ENCODE data around the gene SRL.
"Not testable (repeated sequence)": the region's sequence is repeated elsewhere in the genome, so short reads cannot be mapped to it uniquely, and the experiment has no call there.

SRL gene

DNA sequence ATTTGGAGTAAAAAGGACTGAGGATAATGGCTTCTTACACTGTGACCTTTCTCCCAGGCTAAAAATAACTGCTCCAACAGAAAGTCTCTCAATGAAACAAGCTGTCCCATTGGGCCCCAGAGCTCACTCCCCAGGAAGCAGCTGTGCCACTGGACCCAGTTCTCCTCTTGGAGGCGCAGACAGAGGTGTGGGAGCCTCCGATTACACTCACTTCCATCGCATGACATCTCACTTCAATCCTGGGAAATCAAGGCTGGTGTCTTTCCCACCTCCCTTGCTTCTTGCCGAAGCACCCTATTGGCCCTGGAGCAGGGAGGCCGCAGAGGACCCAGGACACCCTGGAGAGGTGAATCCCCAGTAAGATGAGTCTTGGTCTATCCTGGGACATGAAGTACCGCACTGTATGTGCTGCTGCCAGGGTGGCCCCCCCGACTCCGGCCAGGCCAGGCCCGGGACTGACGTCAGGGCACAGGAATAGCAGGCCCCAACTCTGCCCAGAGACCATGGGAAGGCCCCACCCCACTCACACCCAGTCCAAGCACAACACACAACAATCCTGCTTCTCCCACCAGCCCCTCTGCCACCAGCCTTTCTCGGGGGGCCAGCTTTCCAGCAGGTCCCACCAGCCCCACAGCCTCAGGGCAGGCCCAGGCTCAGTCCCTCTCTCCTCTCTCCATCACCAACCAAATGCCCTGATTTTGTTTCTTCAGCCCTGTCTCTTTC, 29.5 kb downstream of the SRL start:
- Histone ChIP-seq H3K4me1 (ENCODE audit: control insufficient read depth, insufficient read depth, low read length) (peaks cover 2% of the 10 kb centered on the region), H3K27ac (ENCODE audit: low read length) (no peak overlapping the region), H3K27me3 (ENCODE audit: control insufficient read depth in 1 of 2, insufficient read depth in 2 of 2, low read length in 2 of 2) (no peaks in the 10 kb centered on the region), H3K9ac (ENCODE audit: low read length in 2 of 2) (no peak overlapping the region), H3K36me3 (ENCODE audit: control insufficient read depth in 2 of 2, insufficient read depth in 2 of 2, low read length in 2 of 2) (no peaks in the 10 kb centered on the region), H3K4me3 (ENCODE audit: low read length in 2 of 2) (no peak overlapping the region), H3K9me3 (ENCODE audit: control insufficient read depth in 2 of 2, low read length in 2 of 2) (no peaks in the 10 kb centered on the region)

DNA sequence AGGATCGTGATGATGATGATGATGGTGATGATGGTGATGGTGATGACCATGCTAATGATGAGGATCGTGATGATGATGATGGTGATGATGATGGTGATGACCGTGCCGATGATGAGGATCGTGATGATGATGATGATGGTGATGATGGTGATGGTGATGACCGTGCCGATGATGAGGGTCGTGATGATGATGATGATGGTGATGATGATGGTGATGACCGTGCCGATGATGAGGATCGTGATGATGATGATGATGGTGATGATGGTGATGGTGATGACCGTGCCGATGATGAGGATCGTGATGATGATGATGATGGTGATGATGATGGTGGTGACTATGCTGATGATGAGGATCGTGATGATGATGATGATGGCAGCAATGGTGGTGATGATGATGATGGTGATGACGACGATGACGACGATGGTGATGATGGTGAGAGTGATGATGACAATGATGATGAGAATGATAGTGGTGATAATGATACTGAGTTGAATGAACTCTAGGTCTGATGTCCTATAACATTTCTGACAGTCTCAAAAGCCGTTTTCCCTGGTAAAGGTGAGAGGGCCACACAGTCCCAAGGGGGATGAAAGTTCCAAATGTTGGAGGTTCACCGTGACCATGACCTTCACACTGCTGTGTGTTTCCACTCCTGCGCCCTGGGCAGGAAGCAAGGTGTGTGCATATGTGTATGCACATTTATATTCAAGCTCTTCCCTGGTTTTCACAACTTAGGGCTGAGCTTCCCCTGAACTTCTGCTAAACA, 30.3 kb downstream of the SRL start:
- H3K36me3 ChIP-seq (ENCODE audit: control insufficient read depth in 2 of 2, insufficient read depth in 2 of 2, low read length in 2 of 2); H3K4me1 ChIP-seq (ENCODE audit: control insufficient read depth, insufficient read depth, low read length); H3K9ac ChIP-seq (ENCODE audit: low read length in 2 of 2); H3K4me3 ChIP-seq (ENCODE audit: low read length in 2 of 2); H3K27ac ChIP-seq (ENCODE audit: low read length); H3K9me3 ChIP-seq (ENCODE audit: control insufficient read depth in 2 of 2, low read length in 2 of 2); H3K27me3 ChIP-seq (ENCODE audit: control insufficient read depth in 1 of 2, insufficient read depth in 2 of 2, low read length in 2 of 2): not testable (repeated sequence)

DNA sequence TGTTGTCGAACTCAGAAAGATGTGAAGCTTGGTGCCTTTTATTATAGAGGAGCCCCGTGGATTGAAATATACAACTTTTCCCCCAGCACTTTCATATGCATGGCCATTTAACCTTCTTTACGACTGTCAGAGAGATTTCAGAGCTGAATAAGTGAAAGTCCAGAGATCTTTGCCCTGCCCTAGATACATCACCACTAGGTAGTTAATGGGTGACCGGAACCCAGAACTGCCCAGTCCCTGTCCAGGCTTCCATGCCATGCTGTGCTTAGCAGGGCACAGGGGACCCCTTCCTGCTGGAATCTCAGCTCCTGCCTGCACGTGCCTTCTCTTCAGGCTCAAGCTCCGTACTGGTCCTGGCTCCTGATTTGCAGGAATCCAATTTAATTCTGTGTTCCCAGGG, 32.2 kb downstream of the SRL start:
- Histone ChIP-seq H3K9ac (ENCODE audit: low read length in 2 of 2) (no peak overlapping the region), H3K36me3 (ENCODE audit: control insufficient read depth in 2 of 2, insufficient read depth in 2 of 2, low read length in 2 of 2) (no peaks in the 10 kb centered on the region), H3K4me1 (ENCODE audit: control insufficient read depth, insufficient read depth, low read length) (no peaks in the 10 kb centered on the region), H3K9me3 (ENCODE audit: control insufficient read depth in 2 of 2, low read length in 2 of 2) (no peaks in the 10 kb centered on the region), H3K27ac (ENCODE audit: low read length) (no peak overlapping the region), H3K4me3 (ENCODE audit: low read length in 2 of 2) (no peak overlapping the region), H3K27me3 (ENCODE audit: control insufficient read depth in 1 of 2, insufficient read depth in 2 of 2, low read length in 2 of 2) (no peaks in the 10 kb centered on the region)

DNA sequence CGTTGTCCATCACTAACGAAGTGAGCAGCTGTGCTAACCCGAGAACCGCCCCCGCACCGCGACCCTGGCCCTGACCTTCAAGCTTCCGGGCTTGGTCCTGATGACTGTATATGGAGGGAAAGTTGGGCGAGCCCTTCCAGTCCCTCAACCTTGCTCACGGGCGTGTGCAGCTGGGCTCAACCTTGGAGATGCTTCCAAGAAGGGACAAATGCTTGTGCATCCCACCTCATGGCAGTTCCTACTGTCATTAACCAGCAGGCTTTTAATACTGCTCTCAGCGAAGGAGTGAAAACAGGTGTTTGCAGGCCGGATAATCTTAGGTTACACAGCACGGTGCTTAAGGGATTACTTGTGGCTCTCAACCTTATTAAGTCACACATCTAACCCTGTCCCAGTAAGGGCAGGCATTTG, 33.5 kb downstream of the SRL start:
- H3K9me3 ChIP-seq (ENCODE audit: control insufficient read depth in 2 of 2, low read length in 2 of 2): no peaks in the 10 kb centered on the region
- no peak overlapping the region for H3K4me3 ChIP-seq (ENCODE audit: low read length in 2 of 2)
- no peak overlapping the region for H3K27ac ChIP-seq (ENCODE audit: low read length)
- H3K4me1 ChIP-seq (ENCODE audit: control insufficient read depth, insufficient read depth, low read length): no peaks in the 10 kb centered on the region
- no peaks in the 10 kb centered on the region for H3K36me3 ChIP-seq (ENCODE audit: control insufficient read depth in 2 of 2, insufficient read depth in 2 of 2, low read length in 2 of 2)
- H3K9ac ChIP-seq (ENCODE audit: low read length in 2 of 2): no peak overlapping the region
- H3K27me3 ChIP-seq (ENCODE audit: control insufficient read depth in 1 of 2, insufficient read depth in 2 of 2, low read length in 2 of 2): no peaks in the 10 kb centered on the region

DNA sequence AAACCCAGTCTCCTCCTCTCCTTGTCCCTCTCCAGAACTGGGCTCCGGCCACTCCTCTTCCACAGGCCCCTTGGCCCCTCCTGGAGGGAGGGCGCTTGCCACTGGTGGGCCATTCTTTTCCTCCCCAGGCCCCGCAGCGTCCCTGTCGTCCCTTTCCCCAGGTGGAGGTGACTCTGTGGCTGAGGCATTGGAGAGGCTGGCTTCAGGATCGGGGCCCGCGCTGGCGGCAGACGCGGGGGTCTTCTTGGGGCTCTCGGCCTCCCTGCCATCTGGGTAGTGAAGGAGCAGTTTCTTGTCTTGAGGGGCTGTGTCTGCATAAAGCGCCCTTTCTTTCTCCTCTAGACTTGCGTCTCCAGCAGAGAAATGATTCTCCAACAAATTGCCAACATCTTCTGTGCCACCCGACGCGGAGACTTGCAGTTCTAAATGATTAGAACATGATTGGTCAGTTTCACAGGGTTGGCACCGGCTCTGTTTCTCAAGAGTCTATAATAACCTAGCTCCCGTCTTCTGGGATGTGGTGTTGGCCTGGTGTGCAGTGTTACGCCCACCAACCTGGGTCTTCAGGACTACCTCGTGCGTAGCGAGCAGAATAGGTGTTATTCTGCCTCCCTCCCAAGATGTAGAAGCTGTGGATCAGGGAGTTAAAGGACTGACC, 34.1 kb downstream of the SRL start:
- Histone ChIP-seq H3K9ac (ENCODE audit: low read length in 2 of 2) (no peak overlapping the region), H3K9me3 (ENCODE audit: control insufficient read depth in 2 of 2, low read length in 2 of 2) (no peaks in the 10 kb centered on the region), H3K27ac (ENCODE audit: low read length) (no peak overlapping the region), H3K4me3 (ENCODE audit: low read length in 2 of 2) (no peak overlapping the region), H3K36me3 (ENCODE audit: control insufficient read depth in 2 of 2, insufficient read depth in 2 of 2, low read length in 2 of 2) (no peaks in the 10 kb centered on the region), H3K4me1 (ENCODE audit: control insufficient read depth, insufficient read depth, low read length) (no peaks in the 10 kb centered on the region), H3K27me3 (ENCODE audit: control insufficient read depth in 1 of 2, insufficient read depth in 2 of 2, low read length in 2 of 2) (no peaks in the 10 kb centered on the region)

DNA sequence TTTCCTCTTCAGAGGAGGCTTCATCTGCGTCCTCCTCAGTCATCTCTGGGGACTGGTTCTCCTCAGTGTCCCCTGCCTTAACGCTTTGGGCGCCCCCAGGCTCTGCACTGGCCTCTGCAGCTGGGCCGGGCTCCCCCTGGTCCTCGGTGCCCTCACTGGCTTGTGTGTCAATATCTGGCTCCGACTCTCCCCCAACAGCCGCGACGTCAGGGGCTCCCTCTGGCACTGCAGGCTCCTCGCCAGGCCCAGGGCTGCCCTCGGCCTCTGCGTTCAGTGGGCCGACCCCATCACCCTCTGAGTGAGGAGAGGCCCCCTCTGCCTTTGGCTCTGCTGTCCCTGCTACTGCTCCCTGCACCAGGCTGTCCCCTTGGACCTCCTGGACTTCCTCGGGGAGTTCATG, 34.7 kb downstream of the SRL start:
- Histone ChIP-seq H3K36me3 (ENCODE audit: control insufficient read depth in 2 of 2, insufficient read depth in 2 of 2, low read length in 2 of 2) (no peaks in the 10 kb centered on the region), H3K9ac (ENCODE audit: low read length in 2 of 2) (no peak overlapping the region), H3K27me3 (ENCODE audit: control insufficient read depth in 1 of 2, insufficient read depth in 2 of 2, low read length in 2 of 2) (no peaks in the 10 kb centered on the region), H3K27ac (ENCODE audit: low read length) (no peak overlapping the region), H3K4me3 (ENCODE audit: low read length in 2 of 2) (no peak overlapping the region), H3K4me1 (ENCODE audit: control insufficient read depth, insufficient read depth, low read length) (no peaks in the 10 kb centered on the region), H3K9me3 (ENCODE audit: control insufficient read depth in 2 of 2, low read length in 2 of 2) (no peaks in the 10 kb centered on the region)

DNA sequence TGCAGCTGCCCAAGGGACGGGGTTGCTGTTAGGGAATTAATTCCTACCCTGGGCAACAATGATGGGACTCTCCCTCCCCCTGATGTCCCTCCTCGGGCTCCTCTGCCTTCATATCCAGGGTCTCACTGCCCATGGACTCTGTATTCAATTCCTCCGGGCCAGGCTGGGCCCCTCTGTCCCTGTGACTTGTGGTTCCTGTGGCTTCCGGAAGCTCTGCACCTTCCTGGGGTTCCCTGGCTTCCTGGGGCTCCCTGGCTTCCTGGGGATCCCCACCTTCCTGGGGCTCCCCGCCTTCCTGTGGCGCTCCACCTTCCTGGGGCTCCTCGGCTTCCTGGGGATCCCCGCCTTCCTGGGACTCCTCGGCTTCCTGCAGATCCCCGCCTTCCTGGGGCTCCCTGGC, 35.2 kb downstream of the SRL start:
- H3K4me3 ChIP-seq (ENCODE audit: low read length in 2 of 2): no peak overlapping the region
- H3K36me3 ChIP-seq (ENCODE audit: control insufficient read depth in 2 of 2, insufficient read depth in 2 of 2, low read length in 2 of 2): no peaks in the 10 kb centered on the region
- no peaks in the 10 kb centered on the region for H3K9me3 ChIP-seq (ENCODE audit: control insufficient read depth in 2 of 2, low read length in 2 of 2)
- no peak overlapping the region for H3K27ac ChIP-seq (ENCODE audit: low read length)
- H3K9ac ChIP-seq (ENCODE audit: low read length in 2 of 2): no peak overlapping the region
- no peaks in the 10 kb centered on the region for H3K27me3 ChIP-seq (ENCODE audit: control insufficient read depth in 1 of 2, insufficient read depth in 2 of 2, low read length in 2 of 2)
- no peaks in the 10 kb centered on the region for H3K4me1 ChIP-seq (ENCODE audit: control insufficient read depth, insufficient read depth, low read length)

DNA sequence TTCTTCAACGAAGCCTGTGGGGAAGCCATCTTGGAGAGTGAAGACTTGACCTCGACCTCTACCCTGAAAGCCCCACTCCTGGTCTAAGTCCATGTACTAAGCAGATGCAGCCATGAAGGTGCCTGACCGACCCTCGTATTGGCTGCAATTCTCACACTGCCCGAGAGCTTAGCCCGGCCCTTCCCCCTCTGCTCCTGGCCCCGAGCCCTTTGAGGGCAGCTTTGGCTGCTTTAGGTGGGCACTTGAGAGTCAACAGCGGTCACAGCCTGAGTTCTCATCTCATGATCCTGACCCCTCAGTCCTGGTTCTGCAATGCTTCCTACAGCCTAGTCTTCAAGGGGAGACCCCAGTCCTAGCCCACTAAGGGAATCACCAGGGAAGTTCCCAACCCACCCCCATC, 35.9 kb downstream of the SRL start:
- no peaks in the 10 kb centered on the region for H3K27me3 ChIP-seq (ENCODE audit: control insufficient read depth in 1 of 2, insufficient read depth in 2 of 2, low read length in 2 of 2)
- H3K4me1 ChIP-seq (ENCODE audit: control insufficient read depth, insufficient read depth, low read length): no peaks in the 10 kb centered on the region
- no peak overlapping the region for H3K27ac ChIP-seq (ENCODE audit: low read length)
- no peak overlapping the region for H3K4me3 ChIP-seq (ENCODE audit: low read length in 2 of 2)
- H3K9ac ChIP-seq (ENCODE audit: low read length in 2 of 2): no peak overlapping the region
- H3K36me3 ChIP-seq (ENCODE audit: control insufficient read depth in 2 of 2, insufficient read depth in 2 of 2, low read length in 2 of 2): no peaks in the 10 kb centered on the region
- no peaks in the 10 kb centered on the region for H3K9me3 ChIP-seq (ENCODE audit: control insufficient read depth in 2 of 2, low read length in 2 of 2)

DNA sequence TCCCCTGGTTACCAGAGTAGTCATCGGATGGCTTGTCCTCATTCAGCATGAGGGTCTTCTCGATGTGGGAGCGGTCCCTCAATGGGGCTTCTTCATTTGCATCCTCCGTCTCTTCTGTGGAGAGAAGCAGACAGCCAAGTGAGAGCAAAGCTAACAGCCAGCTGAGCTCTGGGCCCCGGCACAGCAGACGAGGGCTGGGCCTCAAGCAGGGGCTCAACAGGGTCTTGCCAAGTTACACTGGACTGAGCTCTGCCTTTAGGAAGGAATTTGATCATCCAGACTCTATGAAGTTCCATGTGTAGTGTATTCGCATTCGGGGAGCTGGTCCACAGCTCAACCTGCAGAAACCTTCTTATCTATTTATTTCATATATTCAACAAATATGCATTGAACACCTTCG, 37.4 kb downstream of the SRL start:
- H3K36me3 ChIP-seq (ENCODE audit: control insufficient read depth in 2 of 2, insufficient read depth in 2 of 2, low read length in 2 of 2): no peaks in the 10 kb centered on the region
- no peak overlapping the region for H3K4me3 ChIP-seq (ENCODE audit: low read length in 2 of 2)
- no peaks in the 10 kb centered on the region for H3K27me3 ChIP-seq (ENCODE audit: control insufficient read depth in 1 of 2, insufficient read depth in 2 of 2, low read length in 2 of 2)
- H3K9ac ChIP-seq (ENCODE audit: low read length in 2 of 2): no peak overlapping the region
- H3K27ac ChIP-seq (ENCODE audit: low read length): no peak overlapping the region
- H3K9me3 ChIP-seq (ENCODE audit: control insufficient read depth in 2 of 2, low read length in 2 of 2): no peaks in the 10 kb centered on the region
- H3K4me1 ChIP-seq (ENCODE audit: control insufficient read depth, insufficient read depth, low read length): peaks cover 5% of the 10 kb centered on the region

DNA sequence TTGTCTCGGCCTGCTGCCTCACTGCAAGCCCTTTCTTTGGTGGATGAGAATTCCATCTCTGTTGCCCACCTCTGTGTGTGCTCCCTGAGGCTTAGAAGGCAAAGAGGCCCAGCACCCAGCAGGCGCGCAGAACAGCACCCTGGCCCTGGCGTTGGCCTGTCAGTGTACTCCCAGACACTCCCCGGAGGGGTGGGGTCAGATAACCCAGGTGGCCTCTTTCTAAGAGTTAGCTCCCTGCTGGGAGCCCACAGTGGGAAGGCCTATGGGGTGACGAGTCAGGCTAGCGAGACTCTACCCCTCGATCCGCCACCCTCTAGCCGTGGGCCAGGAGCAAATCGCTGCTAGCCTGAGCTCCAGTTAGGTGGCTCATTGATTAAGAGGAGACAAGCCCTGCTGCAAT, 38.1 kb downstream of the SRL start:
- peaks cover 5% of the 10 kb centered on the region for H3K4me1 ChIP-seq (ENCODE audit: control insufficient read depth, insufficient read depth, low read length)
- no peak overlapping the region for H3K4me3 ChIP-seq (ENCODE audit: low read length in 2 of 2)
- H3K9me3 ChIP-seq (ENCODE audit: control insufficient read depth in 2 of 2, low read length in 2 of 2): no peaks in the 10 kb centered on the region
- no peak overlapping the region for H3K27ac ChIP-seq (ENCODE audit: low read length)
- H3K27me3 ChIP-seq (ENCODE audit: control insufficient read depth in 1 of 2, insufficient read depth in 2 of 2, low read length in 2 of 2): no peaks in the 10 kb centered on the region
- H3K9ac ChIP-seq (ENCODE audit: low read length in 2 of 2): no peak overlapping the region
- H3K36me3 ChIP-seq (ENCODE audit: control insufficient read depth in 2 of 2, insufficient read depth in 2 of 2, low read length in 2 of 2): no peaks in the 10 kb centered on the region

Data from stomach smooth muscle (tissue), 2 donors.